GM23338 (cell line): ENCODE results near the gene PACS2. TPM values are rescaled to one million over a fixed set of nuclear protein-coding genes. Genes with fewer than 3 reads are reported as not detected.

Experiments
- ATAC-seq: fragments of 200-7000 bp; cut with Tn5 transposase; 3 replicates; pipeline ENCODE4 v1.9.1; 2020
- DNase-seq: peaks from one replicate; pipeline ENCODE4 v3.0.0-alpha.2; 2015; ENCODE audit warnings: low spot score
- H2AFZ ChIP-seq: fragments of 200-600 bp; sonication (generic); 2 replicates; pipeline ENCODE4 v1.8.0; 2016; ENCODE audit warnings: antibody characterized with exemption, mild to moderate bottlenecking, moderate library complexity
- H3F3A ChIP-seq: fragments of 200-600 bp; sonication (generic); replicated peaks from 2 replicates; pipeline ENCODE4 v1.8.0; 2017; ENCODE audit warnings: antibody characterized with exemption, mixed run types, low read depth
- H3K27ac ChIP-seq: fragments of 200-600 bp; sonication (generic); 2 replicates; pipeline ENCODE4 v1.6.1; 2016; ENCODE audit warnings: low read depth
- H3K27me3 ChIP-seq: fragments of 200-600 bp; sonication (generic); 2 replicates; pipeline ENCODE4 v1.8.0; 2016; ENCODE audit warnings: mild to moderate bottlenecking, mixed run types, moderate library complexity; ENCODE audit not compliant: insufficient read depth
- H3K36me3 ChIP-seq: fragments of 200-600 bp; sonication (generic); 2 replicates; pipeline ENCODE4 v1.8.0; 2016; ENCODE audit warnings: mild to moderate bottlenecking; ENCODE audit not compliant: insufficient read depth
- H3K4me1 ChIP-seq: fragments of 200-600 bp; sonication (generic); 2 replicates; pipeline ENCODE4 v1.8.0; 2016; ENCODE audit warnings: mild to moderate bottlenecking, moderate library complexity; ENCODE audit not compliant: insufficient read depth
- H3K4me2 ChIP-seq: fragments of 200-600 bp; sonication (generic); 2 replicates; pipeline ENCODE4 v1.7.1; 2017; ENCODE audit warnings: mixed run types
- H3K4me3 ChIP-seq: fragments of 200-600 bp; sonication (generic); 2 replicates; pipeline ENCODE4 v1.6.1; 2016; ENCODE audit warnings: mixed run types
- H3K79me2 ChIP-seq: fragments of 200-600 bp; sonication (generic); replicated peaks from 2 replicates; pipeline ENCODE4 v1.8.0; 2017; ENCODE audit warnings: mild to moderate bottlenecking; ENCODE audit not compliant: insufficient read depth
- H3K9me2 ChIP-seq: fragments of 200-600 bp; sonication (generic); 2 replicates; pipeline ENCODE4 v1.8.0; 2017; ENCODE audit not compliant: insufficient read depth
- H4K20me1 ChIP-seq: fragments of 200-600 bp; sonication (generic); replicated peaks from 2 replicates; pipeline ENCODE4 v1.8.0; 2017; ENCODE audit warnings: mild to moderate bottlenecking; ENCODE audit not compliant: insufficient read depth
- H3K27ac Mint-ChIP-seq: 2 replicates; pipeline ENCODE4 v1.8.0; 2020; ENCODE audit warnings: inconsistent platforms, mild to moderate bottlenecking, moderate library complexity, mixed read lengths
- H3K27me3 Mint-ChIP-seq: 3 replicates; pipeline ENCODE4 v1.8.0; 2022; ENCODE audit warnings: low read depth, mild to moderate bottlenecking, moderate library complexity, mixed read lengths, inconsistent platforms; ENCODE audit not compliant: insufficient read depth, poor library complexity
- H3K36me3 Mint-ChIP-seq: 3 replicates; pipeline ENCODE4 v1.8.0; 2021; ENCODE audit warnings: low read depth, mild to moderate bottlenecking, inconsistent platforms, moderate library complexity, mixed read lengths
- H3K4me1 Mint-ChIP-seq: 3 replicates; pipeline ENCODE4 v1.8.0; 2020; ENCODE audit warnings: mild to moderate bottlenecking, inconsistent platforms, mixed read lengths
- H3K4me3 Mint-ChIP-seq: 3 replicates; pipeline ENCODE4 v1.8.0; 2021; ENCODE audit warnings: moderate library complexity, mild to moderate bottlenecking, inconsistent platforms, mixed read lengths
- H3K9me3 Mint-ChIP-seq: 3 replicates; pipeline ENCODE4 v1.8.0; 2020; ENCODE audit warnings: moderate library complexity, mild to moderate bottlenecking, inconsistent platforms, mixed read lengths
- EZH2 ChIP-seq: fragments of 200-600 bp; sonication (generic); IDR thresholded peaks from one replicate; pipeline ENCODE4 v1.8.0; 2017; ENCODE audit warnings: antibody characterized with exemption, mild to moderate bottlenecking, low read depth; ENCODE audit not compliant: unreplicated experiment
- EZH2phosphoT487 ChIP-seq: fragments of 200-600 bp; sonication (generic); IDR thresholded peaks from one replicate; pipeline ENCODE4 v1.8.1; 2018; ENCODE audit warnings: antibody characterized with exemption; ENCODE audit not compliant: unreplicated experiment
- JUNB ChIP-seq: IDR thresholded peaks from one replicate; pipeline ENCODE4 v1.6.1; 2016; ENCODE audit warnings: antibody characterized with exemption; ENCODE audit not compliant: unreplicated experiment
- NANOG ChIP-seq: IDR thresholded peaks from 2 replicates; pipeline ENCODE4 v1.6.1; 2016; ENCODE audit warnings: antibody characterized with exemption, borderline replicate concordance
- STAT1 ChIP-seq: IDR thresholded peaks from one replicate; pipeline ENCODE4 v1.6.1; 2016; ENCODE audit warnings: antibody characterized with exemption; ENCODE audit not compliant: unreplicated experiment
- ZNF114 ChIP-seq: fragments of 250-450 bp; sonication (Bioruptor Pico); IDR thresholded peaks from 2 replicates; pipeline ENCODE4 v1.5.0; 2020; ENCODE audit warnings: mild to moderate bottlenecking, moderate library complexity
- polyA plus RNA-seq: library from polyadenylated mRNA; unstranded; fragments of >200 nt; fragmentation: Nextera tagmentation; extraction: Ambion mirVana; gene quantifications from 2 replicates; pipeline ENCODE4 v1.2.1, GENCODE V29; 2016
- total RNA-seq: library from RNA; depleted of rRNA; stranded (reverse); fragments of >200 nt; shearing (Covaris generic); gene quantifications from 2 replicates; pipeline ENCODE4 v1.2.3, GENCODE V29; 2014
- TF ChIP-seq, protein P1 (sequence below): IDR thresholded peaks from one replicate; pipeline ENCODE4 v1.6.1; 2018; ENCODE audit warnings: antibody characterized with exemption; ENCODE audit not compliant: unreplicated experiment
- TF ChIP-seq, protein P2 (sequence below): IDR thresholded peaks from 2 replicates; pipeline ENCODE4 v1.6.1; 2016; ENCODE audit warnings: antibody characterized with exemption
- TF ChIP-seq, protein P3 (sequence below): fragments of 250-450 bp; sonication (Bioruptor Pico); IDR thresholded peaks from 2 replicates; pipeline ENCODE4 v1.5.0; 2020; ENCODE audit warnings: mild to moderate bottlenecking, moderate library complexity

PACS2 gene
- total and polyA plus RNA-seq, 2 experiments from 2014 or later = 22.5 to 79.0 TPM

DNA sequence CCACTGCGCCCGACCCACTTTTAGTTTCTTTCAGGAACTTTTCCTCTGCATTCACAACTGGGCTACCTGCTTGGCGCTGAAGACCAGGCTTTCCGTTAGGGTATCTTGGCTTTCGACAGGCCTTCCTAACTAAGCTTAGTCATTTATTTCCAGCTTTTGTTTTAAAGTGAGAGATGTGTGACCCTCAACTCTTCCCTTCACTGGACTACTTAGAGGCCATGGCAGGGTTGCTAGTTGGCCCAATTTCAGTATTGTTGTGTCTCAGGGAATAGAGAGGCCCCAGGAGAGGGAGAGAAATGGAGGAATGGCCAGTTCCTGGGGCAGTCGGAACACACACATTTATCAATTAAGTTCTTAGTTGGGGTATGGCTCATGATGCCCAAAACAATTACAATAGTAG lies 115.5 kb downstream of the PACS2 start:
- peaks cover 12% of the 10 kb centered on the region for H3K4me1 Mint-ChIP-seq
- Histone ChIP-seq H3K4me3 (no peak overlapping the region), H3K9me2 (no peaks in the 10 kb centered on the region), H4K20me1 (peaks cover 84% of the 10 kb centered on the region), H3K27me3 (no peaks in the 10 kb centered on the region), H3K4me1 (0 out of 2 replicates have a peak, but pooled peaks cover 3% of the 10 kb centered on the region), H3F3A (0 out of 2 replicates have a peak, but pooled peaks cover 2% of the 10 kb centered on the region), H3K36me3 (no peaks in the 10 kb centered on the region), H3K79me2 (peaks cover 98% of the 10 kb centered on the region), H2AFZ (no peak overlapping the region), H3K4me2 (no peak overlapping the region), H3K27ac (no peak overlapping the region)
- H3K27me3 Mint-ChIP-seq = peaks cover 2% of the 10 kb centered on the region
- no peak for ATAC-seq
- DNase-seq = no peak
- H3K36me3 Mint-ChIP-seq = peaks cover 54% of the 10 kb centered on the region
- H3K27ac Mint-ChIP-seq = no peak overlapping the region; the same call in 1 of the 2 replicates
- no peaks in the 10 kb centered on the region for H3K9me3 Mint-ChIP-seq
- H3K4me3 Mint-ChIP-seq = no peak overlapping the region; the same call in 2 of the 3 replicates
- TF ChIP-seq JUNB (no peak), EZH2 (no peak), STAT1 (no peak), ZNF114 (CRISPR knock-in tag) (no peak), NANOG (no peak), EZH2phosphoT487 (no peak)
- TF ChIP-seq, protein P1, sequence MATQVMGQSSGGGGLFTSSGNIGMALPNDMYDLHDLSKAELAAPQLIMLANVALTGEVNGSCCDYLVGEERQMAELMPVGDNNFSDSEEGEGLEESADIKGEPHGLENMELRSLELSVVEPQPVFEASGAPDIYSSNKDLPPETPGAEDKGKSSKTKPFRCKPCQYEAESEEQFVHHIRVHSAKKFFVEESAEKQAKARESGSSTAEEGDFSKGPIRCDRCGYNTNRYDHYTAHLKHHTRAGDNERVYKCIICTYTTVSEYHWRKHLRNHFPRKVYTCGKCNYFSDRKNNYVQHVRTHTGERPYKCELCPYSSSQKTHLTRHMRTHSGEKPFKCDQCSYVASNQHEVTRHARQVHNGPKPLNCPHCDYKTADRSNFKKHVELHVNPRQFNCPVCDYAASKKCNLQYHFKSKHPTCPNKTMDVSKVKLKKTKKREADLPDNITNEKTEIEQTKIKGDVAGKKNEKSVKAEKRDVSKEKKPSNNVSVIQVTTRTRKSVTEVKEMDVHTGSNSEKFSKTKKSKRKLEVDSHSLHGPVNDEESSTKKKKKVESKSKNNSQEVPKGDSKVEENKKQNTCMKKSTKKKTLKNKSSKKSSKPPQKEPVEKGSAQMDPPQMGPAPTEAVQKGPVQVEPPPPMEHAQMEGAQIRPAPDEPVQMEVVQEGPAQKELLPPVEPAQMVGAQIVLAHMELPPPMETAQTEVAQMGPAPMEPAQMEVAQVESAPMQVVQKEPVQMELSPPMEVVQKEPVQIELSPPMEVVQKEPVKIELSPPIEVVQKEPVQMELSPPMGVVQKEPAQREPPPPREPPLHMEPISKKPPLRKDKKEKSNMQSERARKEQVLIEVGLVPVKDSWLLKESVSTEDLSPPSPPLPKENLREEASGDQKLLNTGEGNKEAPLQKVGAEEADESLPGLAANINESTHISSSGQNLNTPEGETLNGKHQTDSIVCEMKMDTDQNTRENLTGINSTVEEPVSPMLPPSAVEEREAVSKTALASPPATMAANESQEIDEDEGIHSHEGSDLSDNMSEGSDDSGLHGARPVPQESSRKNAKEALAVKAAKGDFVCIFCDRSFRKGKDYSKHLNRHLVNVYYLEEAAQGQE = no peak
- TF ChIP-seq, protein P2, sequence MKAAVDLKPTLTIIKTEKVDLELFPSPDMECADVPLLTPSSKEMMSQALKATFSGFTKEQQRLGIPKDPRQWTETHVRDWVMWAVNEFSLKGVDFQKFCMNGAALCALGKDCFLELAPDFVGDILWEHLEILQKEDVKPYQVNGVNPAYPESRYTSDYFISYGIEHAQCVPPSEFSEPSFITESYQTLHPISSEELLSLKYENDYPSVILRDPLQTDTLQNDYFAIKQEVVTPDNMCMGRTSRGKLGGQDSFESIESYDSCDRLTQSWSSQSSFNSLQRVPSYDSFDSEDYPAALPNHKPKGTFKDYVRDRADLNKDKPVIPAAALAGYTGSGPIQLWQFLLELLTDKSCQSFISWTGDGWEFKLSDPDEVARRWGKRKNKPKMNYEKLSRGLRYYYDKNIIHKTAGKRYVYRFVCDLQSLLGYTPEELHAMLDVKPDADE = no peak
- TF ChIP-seq, protein P3, sequence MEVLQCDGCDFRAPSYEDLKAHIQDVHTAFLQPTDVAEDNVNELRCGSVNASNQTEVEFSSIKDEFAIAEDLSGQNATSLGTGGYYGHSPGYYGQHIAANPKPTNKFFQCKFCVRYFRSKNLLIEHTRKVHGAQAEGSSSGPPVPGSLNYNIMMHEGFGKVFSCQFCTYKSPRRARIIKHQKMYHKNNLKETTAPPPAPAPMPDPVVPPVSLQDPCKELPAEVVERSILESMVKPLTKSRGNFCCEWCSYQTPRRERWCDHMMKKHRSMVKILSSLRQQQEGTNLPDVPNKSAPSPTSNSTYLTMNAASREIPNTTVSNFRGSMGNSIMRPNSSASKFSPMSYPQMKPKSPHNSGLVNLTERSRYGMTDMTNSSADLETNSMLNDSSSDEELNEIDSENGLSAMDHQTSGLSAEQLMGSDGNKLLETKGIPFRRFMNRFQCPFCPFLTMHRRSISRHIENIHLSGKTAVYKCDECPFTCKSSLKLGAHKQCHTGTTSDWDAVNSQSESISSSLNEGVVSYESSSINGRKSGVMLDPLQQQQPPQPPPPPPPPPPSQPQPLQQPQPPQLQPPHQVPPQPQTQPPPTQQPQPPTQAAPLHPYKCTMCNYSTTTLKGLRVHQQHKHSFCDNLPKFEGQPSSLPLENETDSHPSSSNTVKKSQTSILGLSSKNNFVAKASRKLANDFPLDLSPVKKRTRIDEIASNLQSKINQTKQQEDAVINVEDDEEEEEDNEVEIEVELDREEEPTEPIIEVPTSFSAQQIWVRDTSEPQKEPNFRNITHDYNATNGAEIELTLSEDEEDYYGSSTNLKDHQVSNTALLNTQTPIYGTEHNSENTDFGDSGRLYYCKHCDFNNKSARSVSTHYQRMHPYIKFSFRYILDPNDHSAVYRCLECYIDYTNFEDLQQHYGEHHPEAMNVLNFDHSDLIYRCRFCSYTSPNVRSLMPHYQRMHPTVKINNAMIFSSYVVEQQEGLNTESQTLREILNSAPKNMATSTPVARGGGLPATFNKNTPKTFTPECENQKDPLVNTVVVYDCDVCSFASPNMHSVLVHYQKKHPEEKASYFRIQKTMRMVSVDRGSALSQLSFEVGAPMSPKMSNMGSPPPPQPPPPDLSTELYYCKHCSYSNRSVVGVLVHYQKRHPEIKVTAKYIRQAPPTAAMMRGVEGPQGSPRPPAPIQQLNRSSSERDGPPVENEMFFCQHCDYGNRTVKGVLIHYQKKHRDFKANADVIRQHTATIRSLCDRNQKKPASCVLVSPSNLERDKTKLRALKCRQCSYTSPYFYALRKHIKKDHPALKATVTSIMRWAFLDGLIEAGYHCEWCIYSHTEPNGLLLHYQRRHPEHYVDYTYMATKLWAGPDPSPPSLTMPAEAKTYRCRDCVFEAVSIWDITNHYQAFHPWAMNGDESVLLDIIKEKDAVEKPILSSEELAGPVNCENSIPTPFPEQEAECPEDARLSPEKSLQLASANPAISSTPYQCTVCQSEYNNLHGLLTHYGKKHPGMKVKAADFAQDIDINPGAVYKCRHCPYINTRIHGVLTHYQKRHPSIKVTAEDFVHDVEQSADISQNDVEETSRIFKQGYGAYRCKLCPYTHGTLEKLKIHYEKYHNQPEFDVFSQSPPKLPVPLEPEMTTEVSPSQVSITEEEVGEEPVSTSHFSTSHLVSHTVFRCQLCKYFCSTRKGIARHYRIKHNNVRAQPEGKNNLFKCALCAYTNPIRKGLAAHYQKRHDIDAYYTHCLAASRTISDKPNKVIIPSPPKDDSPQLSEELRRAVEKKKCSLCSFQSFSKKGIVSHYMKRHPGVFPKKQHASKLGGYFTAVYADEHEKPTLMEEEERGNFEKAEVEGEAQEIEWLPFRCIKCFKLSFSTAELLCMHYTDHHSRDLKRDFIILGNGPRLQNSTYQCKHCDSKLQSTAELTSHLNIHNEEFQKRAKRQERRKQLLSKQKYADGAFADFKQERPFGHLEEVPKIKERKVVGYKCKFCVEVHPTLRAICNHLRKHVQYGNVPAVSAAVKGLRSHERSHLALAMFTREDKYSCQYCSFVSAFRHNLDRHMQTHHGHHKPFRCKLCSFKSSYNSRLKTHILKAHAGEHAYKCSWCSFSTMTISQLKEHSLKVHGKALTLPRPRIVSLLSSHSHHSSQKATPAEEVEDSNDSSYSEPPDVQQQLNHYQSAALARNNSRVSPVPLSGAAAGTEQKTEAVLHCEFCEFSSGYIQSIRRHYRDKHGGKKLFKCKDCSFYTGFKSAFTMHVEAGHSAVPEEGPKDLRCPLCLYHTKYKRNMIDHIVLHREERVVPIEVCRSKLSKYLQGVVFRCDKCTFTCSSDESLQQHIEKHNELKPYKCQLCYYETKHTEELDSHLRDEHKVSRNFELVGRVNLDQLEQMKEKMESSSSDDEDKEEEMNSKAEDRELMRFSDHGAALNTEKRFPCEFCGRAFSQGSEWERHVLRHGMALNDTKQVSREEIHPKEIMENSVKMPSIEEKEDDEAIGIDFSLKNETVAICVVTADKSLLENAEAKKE (CRISPR knock-in tag) = no peak
